ENCODE data around the gene SERPINI1.

SERPINI1 gene

GRCh38 chr3:167870759-167871158 is 135.2 kb downstream of the SERPINI1 start:
- Histone ChIP-seq H3K27ac (ENCODE audit: low read length) (no peak overlapping the region), H3K27me3 (ENCODE audit: low read depth, low read length) (no peaks in the 10 kb centered on the region), H3K36me3 (ENCODE audit: control insufficient read depth in 1 of 2, insufficient read depth in 2 of 2, low read length in 2 of 2) (no peaks in the 10 kb centered on the region), H3K4me3 (ENCODE audit: low read depth in 1 of 2, low read length in 2 of 2) (no peak overlapping the region), H3K9me3 (ENCODE audit: control insufficient read depth in 1 of 2, low read length in 2 of 2) (no peaks in the 10 kb centered on the region), H3K4me1 (ENCODE audit: control insufficient read depth in 1 of 2, insufficient read depth in 2 of 2, low read length in 2 of 2) (peaks cover 9 to 13% of the 10 kb centered on the region in 2 donors)

GRCh38 chr3:167872032-167872431 is 136.5 kb downstream of the SERPINI1 start:
- H3K27me3 ChIP-seq (ENCODE audit: low read depth, low read length), result no peaks in the 10 kb centered on the region
- H3K36me3 ChIP-seq (ENCODE audit: control insufficient read depth in 1 of 2, insufficient read depth in 2 of 2, low read length in 2 of 2), result no peaks in the 10 kb centered on the region
- no peak overlapping the region for H3K4me3 ChIP-seq (ENCODE audit: low read depth in 1 of 2, low read length in 2 of 2)
- H3K9me3 ChIP-seq (ENCODE audit: control insufficient read depth in 1 of 2, low read length in 2 of 2), result no peaks in the 10 kb centered on the region
- H3K27ac ChIP-seq (ENCODE audit: low read length), result no peak overlapping the region
- peaks cover 9 to 20% of the 10 kb centered on the region in 2 donors for H3K4me1 ChIP-seq (ENCODE audit: control insufficient read depth in 1 of 2, insufficient read depth in 2 of 2, low read length in 2 of 2)

GRCh38 chr3:167872941-167873340 is 137.4 kb downstream of the SERPINI1 start:
- no peak overlapping the region for H3K4me3 ChIP-seq (ENCODE audit: low read depth in 1 of 2, low read length in 2 of 2)
- H3K36me3 ChIP-seq (ENCODE audit: control insufficient read depth in 1 of 2, insufficient read depth in 2 of 2, low read length in 2 of 2), result no peaks in the 10 kb centered on the region
- H3K9me3 ChIP-seq (ENCODE audit: control insufficient read depth in 1 of 2, low read length in 2 of 2), result no peaks in the 10 kb centered on the region
- H3K27me3 ChIP-seq (ENCODE audit: low read depth, low read length), result no peaks in the 10 kb centered on the region
- no peak overlapping the region for H3K27ac ChIP-seq (ENCODE audit: low read length)
- H3K4me1 ChIP-seq (ENCODE audit: control insufficient read depth in 1 of 2, insufficient read depth in 2 of 2, low read length in 2 of 2), result peaks cover 9 to 24% of the 10 kb centered on the region in 2 donors

GRCh38 chr3:167874671-167875372 is 139.3 kb downstream of the SERPINI1 start:
- Histone ChIP-seq H3K4me3 (ENCODE audit: low read depth in 1 of 2, low read length in 2 of 2) (no peak overlapping the region), H3K27ac (ENCODE audit: low read length) (no peak overlapping the region), H3K27me3 (ENCODE audit: low read depth, low read length) (no peaks in the 10 kb centered on the region), H3K36me3 (ENCODE audit: control insufficient read depth in 1 of 2, insufficient read depth in 2 of 2, low read length in 2 of 2) (no peaks in the 10 kb centered on the region), H3K4me1 (ENCODE audit: control insufficient read depth in 1 of 2, insufficient read depth in 2 of 2, low read length in 2 of 2) (peaks cover 9 to 24% of the 10 kb centered on the region in 2 donors), H3K9me3 (ENCODE audit: control insufficient read depth in 1 of 2, low read length in 2 of 2) (no peaks in the 10 kb centered on the region)

Data from muscle layer of duodenum (tissue), 2 donors.